Glomerular visceral epithelial cell (primary cell): ENCODE data around the gene RAX2.
"Not testable (repeated sequence)": the region's sequence is repeated elsewhere in the genome, so short reads cannot be mapped to it uniquely, and the experiment has no call there.

Experiments used
- DNase-seq: peaks from one replicate; pipeline ENCODE4 v3.0.0-alpha.2; 2016; ENCODE audit errors: extremely low spot score

Gene RAX2

GRCh38 chr19:3771906-3772455 lies at the start of gene RAX2:
TSS of gene RAX2 (minus strand) at chr19:3772228. CDS start at chr19:3771742, 486 bp downstream.
- no peak for DNase-seq

GRCh38 chr19:3821156-3821555 lies 49.1 kb upstream of the RAX2 start:
- DNase-seq: no peak

- no peak for DNase-seq
Observed at GRCh38 chr19:3819989-3820388, 48.0 kb upstream of the RAX2 start.

- no peak for DNase-seq
Observed at GRCh38 chr19:3818918-3819317, 46.9 kb upstream of the RAX2 start.

GRCh38 chr19:3818466-3818865 lies 46.4 kb upstream of the RAX2 start:
- DNase-seq: no peak

GRCh38 chr19:3817761-3818160 lies 45.7 kb upstream of the RAX2 start:
- DNase-seq: no peak

- DNase-seq: no peak
Observed at GRCh38 chr19:3816566-3817218, 44.7 kb upstream of the RAX2 start.

- not testable (repeated sequence) for DNase-seq
Observed at GRCh38 chr19:3816148-3816547, 44.1 kb upstream of the RAX2 start.

GRCh38 chr19:3814648-3815047 lies 42.6 kb upstream of the RAX2 start:
- no peak for DNase-seq

- DNase-seq: no peak
Observed at GRCh38 chr19:3813473-3814392, 41.7 kb upstream of the RAX2 start.

GRCh38 chr19:3810708-3811355 lies 38.8 kb upstream of the RAX2 start:
- no peak for DNase-seq

GRCh38 chr19:3809881-3810707 lies 38.1 kb upstream of the RAX2 start:
- no peak for DNase-seq

- DNase-seq: no peak
Observed at GRCh38 chr19:3808420-3809143, 36.6 kb upstream of the RAX2 start.

- DNase-seq: no peak
Observed at GRCh38 chr19:3807574-3808354, 35.7 kb upstream of the RAX2 start.

- no peak for DNase-seq
Observed at GRCh38 chr19:3807131-3807480, 35.1 kb upstream of the RAX2 start.

- DNase-seq: no peak
Observed at GRCh38 chr19:3805859-3806258, 33.8 kb upstream of the RAX2 start.

GRCh38 chr19:3804429-3804828 lies 32.4 kb upstream of the RAX2 start:
- no peak for DNase-seq

- DNase-seq: no peak
Observed at GRCh38 chr19:3803986-3804385, 32.0 kb upstream of the RAX2 start.

- DNase-seq: no peak
Observed at GRCh38 chr19:3803114-3803888, 31.3 kb upstream of the RAX2 start.
